ENCODE measurements around the gene ROBO2. TPM values are rescaled to one million over a fixed set of nuclear protein-coding genes. Genes with fewer than 3 reads are reported as not detected.

Gene ROBO2
- total and polyA plus RNA-seq, 10 of the 15 experiments (the other 5 are each of a cell fraction or from before 2014, with no cell fraction given) = 0.22 to 2.5 (median 0.81) TPM

DNA sequence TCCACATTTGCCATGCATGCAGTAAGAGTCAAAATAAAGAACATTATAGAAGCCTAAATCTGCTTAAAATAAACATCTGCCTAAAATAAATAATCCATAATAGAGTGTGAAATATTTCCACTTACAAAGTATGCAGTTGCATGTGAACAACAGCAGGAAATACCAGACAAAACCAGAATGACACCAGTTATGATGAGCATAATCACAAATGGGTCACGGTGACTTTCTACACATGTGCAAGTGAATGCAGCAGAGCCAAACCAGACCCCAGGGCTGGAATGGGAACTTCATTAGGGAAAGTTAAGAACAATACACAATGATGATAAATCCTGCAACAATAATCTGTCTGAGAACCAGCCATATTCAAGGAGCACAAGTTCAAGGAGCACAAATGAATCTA is 615.5 kb downstream of the ROBO2 start:
- BruUV-seq (replicated peaks) = no TSS peak
- Histone ChIP-seq H3K79me2 (ENCODE audit: control insufficient read depth, insufficient read depth, low read length) (no peaks in the 10 kb centered on the region), H2AFZ (ENCODE audit: control insufficient read depth, low read depth, low read length) (no peak overlapping the region), H3K36me3 (ENCODE audit: control insufficient read depth in 2 of 2, insufficient read depth in 2 of 2, low read length in 1 of 2) (no peaks in the 10 kb centered on the region), H3K4me1 (ENCODE audit: control insufficient read depth, insufficient read depth, low read length) (no peaks in the 10 kb centered on the region), H3K4me2 (ENCODE audit: control insufficient read depth, insufficient read depth) (no peak overlapping the region), H3K4me3 (no peak overlapping the region), H4K20me1 (ENCODE audit: control insufficient read depth, insufficient read depth) (no peaks in the 10 kb centered on the region), H3K9me3 (replicated peaks; ENCODE audit: control insufficient read depth, insufficient read depth, low read length) (no peaks in the 10 kb centered on the region), H3K27me3 (replicated peaks in 1 of 2; ENCODE audit: control insufficient read depth in 2 of 2, insufficient read depth in 2 of 2, low read length in 1 of 2) (no peaks in the 10 kb centered on the region), H3K27ac (ENCODE audit: control insufficient read depth, insufficient read depth) (no peak overlapping the region), H3K9ac (ENCODE audit: control insufficient read depth, insufficient read depth, low read length) (no peak overlapping the region)
- DNase-seq (ENCODE audit: low read depth, low spot score) (no peak), ATAC-seq (no peak), FAIRE-seq (no peak)
- TF ChIP-seq ZNF207 (IDR thresholded peaks at IDR 0.05; ENCODE audit: borderline replicate concordance) = no peak
- no peak for TF ChIP-seq RAD51 (IDR thresholded peaks at IDR 0.05)
- no peak for TF ChIP-seq TCF7 (IDR thresholded peaks at IDR 0.05; ENCODE audit: borderline replicate concordance)
- TF ChIP-seq, protein P1, sequence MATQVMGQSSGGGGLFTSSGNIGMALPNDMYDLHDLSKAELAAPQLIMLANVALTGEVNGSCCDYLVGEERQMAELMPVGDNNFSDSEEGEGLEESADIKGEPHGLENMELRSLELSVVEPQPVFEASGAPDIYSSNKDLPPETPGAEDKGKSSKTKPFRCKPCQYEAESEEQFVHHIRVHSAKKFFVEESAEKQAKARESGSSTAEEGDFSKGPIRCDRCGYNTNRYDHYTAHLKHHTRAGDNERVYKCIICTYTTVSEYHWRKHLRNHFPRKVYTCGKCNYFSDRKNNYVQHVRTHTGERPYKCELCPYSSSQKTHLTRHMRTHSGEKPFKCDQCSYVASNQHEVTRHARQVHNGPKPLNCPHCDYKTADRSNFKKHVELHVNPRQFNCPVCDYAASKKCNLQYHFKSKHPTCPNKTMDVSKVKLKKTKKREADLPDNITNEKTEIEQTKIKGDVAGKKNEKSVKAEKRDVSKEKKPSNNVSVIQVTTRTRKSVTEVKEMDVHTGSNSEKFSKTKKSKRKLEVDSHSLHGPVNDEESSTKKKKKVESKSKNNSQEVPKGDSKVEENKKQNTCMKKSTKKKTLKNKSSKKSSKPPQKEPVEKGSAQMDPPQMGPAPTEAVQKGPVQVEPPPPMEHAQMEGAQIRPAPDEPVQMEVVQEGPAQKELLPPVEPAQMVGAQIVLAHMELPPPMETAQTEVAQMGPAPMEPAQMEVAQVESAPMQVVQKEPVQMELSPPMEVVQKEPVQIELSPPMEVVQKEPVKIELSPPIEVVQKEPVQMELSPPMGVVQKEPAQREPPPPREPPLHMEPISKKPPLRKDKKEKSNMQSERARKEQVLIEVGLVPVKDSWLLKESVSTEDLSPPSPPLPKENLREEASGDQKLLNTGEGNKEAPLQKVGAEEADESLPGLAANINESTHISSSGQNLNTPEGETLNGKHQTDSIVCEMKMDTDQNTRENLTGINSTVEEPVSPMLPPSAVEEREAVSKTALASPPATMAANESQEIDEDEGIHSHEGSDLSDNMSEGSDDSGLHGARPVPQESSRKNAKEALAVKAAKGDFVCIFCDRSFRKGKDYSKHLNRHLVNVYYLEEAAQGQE (IDR thresholded peaks at IDR 0.05; ENCODE audit: low read depth, low read length) = no peak
- TF ChIP-seq LARP7 (IDR thresholded peaks at IDR 0.05) = no peak
- TF ChIP-seq, protein P2, sequence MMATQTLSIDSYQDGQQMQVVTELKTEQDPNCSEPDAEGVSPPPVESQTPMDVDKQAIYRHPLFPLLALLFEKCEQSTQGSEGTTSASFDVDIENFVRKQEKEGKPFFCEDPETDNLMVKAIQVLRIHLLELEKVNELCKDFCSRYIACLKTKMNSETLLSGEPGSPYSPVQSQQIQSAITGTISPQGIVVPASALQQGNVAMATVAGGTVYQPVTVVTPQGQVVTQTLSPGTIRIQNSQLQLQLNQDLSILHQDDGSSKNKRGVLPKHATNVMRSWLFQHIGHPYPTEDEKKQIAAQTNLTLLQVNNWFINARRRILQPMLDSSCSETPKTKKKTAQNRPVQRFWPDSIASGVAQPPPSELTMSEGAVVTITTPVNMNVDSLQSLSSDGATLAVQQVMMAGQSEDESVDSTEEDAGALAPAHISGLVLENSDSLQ (IDR thresholded peaks at IDR 0.05) = no peak
- TF ChIP-seq ZZZ3 (IDR thresholded peaks at IDR 0.05; ENCODE audit: control insufficient read depth, insufficient read length, low read depth) = no peak
- TF ChIP-seq, protein P3, sequence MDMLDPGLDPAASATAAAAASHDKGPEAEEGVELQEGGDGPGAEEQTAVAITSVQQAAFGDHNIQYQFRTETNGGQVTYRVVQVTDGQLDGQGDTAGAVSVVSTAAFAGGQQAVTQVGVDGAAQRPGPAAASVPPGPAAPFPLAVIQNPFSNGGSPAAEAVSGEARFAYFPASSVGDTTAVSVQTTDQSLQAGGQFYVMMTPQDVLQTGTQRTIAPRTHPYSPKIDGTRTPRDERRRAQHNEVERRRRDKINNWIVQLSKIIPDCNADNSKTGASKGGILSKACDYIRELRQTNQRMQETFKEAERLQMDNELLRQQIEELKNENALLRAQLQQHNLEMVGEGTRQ (IDR thresholded peaks at IDR 0.05; ENCODE audit: borderline replicate concordance, low read depth, low read length) = no peak
- no peak for TF ChIP-seq EP300 (IDR thresholded peaks at IDR 0.05; ENCODE audit: borderline replicate concordance in 1 of 2, control insufficient read depth in 1 of 2, low read depth in 2 of 2, low read length in 2 of 2)
- TF ChIP-seq RAD21 (IDR thresholded peaks at IDR 0.05; ENCODE audit: insufficient read depth, low read depth, low read length) = no peak
- TF ChIP-seq CBX3 (IDR thresholded peaks at IDR 0.05; ENCODE audit: borderline replicate concordance, low read depth) = no peak
- no peak for TF ChIP-seq YBX1 (IDR thresholded peaks at IDR 0.05)
- no peak for TF ChIP-seq NFXL1 (IDR thresholded peaks at IDR 0.05; ENCODE audit: borderline replicate concordance)
- no peak for TF ChIP-seq CREM (IDR thresholded peaks at IDR 0.05; ENCODE audit: low read depth)
- no peak for TF ChIP-seq SUZ12 (IDR thresholded peaks at IDR 0.05; ENCODE audit: unreplicated experiment)
- no peak for TF ChIP-seq BHLHE40 (IDR thresholded peaks at IDR 0.05; ENCODE audit: borderline replicate concordance in 1 of 2, low read depth in 2 of 2, low read length in 1 of 2)
- TF ChIP-seq TCF3 (IDR thresholded peaks at IDR 0.05; ENCODE audit: borderline replicate concordance, insufficient read depth, low read depth, low read length) = no peak
- no peak for TF ChIP-seq NR2C1 (IDR thresholded peaks at IDR 0.05)
- no peak for TF ChIP-seq ZNF622 (IDR thresholded peaks at IDR 0.05)
- TF ChIP-seq MEF2A (IDR thresholded peaks at IDR 0.05; ENCODE audit: insufficient read depth, low read depth, low read length) = no peak
- CTCF ChIA-PET = no interaction called here
- intact Hi-C loops (cut with micrococcal nuclease; ENCODE audit: unreplicated experiment) (no loop called here), in situ Hi-C loops (cut with MboI) (no loop called here)
- RAD21 ChIA-PET (ENCODE audit: unreplicated experiment) = no interaction called here
- POLR2A ChIA-PET = no interaction called here
- SMC1A ChIA-PET (ENCODE audit: uncharacterized antibody, unreplicated experiment) = no interaction called here
- WGBS (ENCODE audit: insufficient coverage, insufficient replicate concordance, low lambda C conversion rate, missing lambda C conversion rate) = 91% methylated on average over 1 of the region's 1 CpG

Measured in GM12878 (cell line).